Fibroblast of skin of left quadriceps (primary cell): ENCODE results near the gene PKN3.
"Not testable (repeated sequence)": the region's sequence is repeated elsewhere in the genome, so short reads cannot be mapped to it uniquely, and the experiment has no call there.

ENCODE experiments used
- DNase-seq, 2 experiments: peaks; one replicate each; pipeline ENCODE4 v3.0.0-alpha.2; 2013; ENCODE audit warnings: low read depth in 2 of 2

The PKN3 gene

DNA sequence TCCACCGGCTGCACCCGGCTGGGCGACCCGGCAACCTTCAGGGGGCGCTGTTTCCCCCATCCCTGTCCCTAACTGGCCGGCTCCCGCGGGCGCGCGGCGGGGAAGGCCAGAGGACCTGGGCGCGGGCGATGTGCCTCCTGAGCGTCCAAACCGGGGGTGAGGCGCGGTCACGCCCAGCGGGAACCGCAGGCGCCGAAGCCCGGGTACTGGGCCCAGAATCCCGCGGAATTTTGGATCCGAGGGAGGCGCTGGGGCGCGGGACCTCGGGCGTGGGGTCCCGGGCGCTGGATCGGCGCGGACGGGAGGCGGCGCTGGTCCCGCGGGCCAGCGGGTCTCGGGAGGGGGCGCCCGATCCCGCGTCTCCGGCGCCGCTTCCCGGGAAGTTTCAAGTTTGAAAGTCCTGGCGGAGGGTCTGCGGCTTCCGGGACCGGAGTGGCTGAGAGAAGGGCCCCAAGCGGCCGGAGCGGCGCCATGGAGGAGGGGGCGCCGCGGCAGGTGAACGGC is at the start of gene PKN3:
PKN3 (plus strand) TSS at position 59 of the 504 bp plus-strand sequence; CDS start at position 472, 413 bp downstream.
- peak in 1 of 2 experiments; percentile 55 for DNase-seq

DNA sequence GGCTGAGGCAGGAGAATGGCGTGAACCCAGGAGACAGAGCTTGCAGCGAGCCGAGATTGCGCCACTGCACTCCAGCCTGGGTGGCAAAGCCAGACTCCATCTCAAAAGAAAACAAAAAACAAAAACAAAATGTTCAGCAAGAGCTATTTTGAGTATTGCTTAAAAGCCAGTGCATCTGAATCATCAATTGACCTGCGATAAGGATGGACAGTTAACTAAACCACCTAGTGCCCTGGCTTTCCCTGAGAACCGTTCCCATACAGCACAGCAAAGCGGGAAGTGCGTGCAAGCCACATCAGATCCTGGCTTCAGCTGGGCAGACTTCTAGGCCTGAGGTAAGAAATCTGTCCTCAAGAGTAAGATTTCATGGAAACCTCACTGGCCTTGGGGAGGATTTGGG is 48.4 kb upstream of the PKN3 start:
- DNase-seq: no peak

GRCh38 chr9:128654481-128654880 is 47.8 kb upstream of the PKN3 start:
- no peak for DNase-seq

GRCh38 chr9:128656416-128657343 is 45.6 kb upstream of the PKN3 start, which contains the start of gene DYNC2I2:
DYNC2I2 (minus strand) TSS chr9:128656847; CDS start chr9:128656726, 121 bp downstream.
- peak; percentile 86 to 87 for DNase-seq

- DNase-seq: no peak
Observed at GRCh38 chr9:128657344-128657704, 45.0 kb upstream of the PKN3 start.

DNA sequence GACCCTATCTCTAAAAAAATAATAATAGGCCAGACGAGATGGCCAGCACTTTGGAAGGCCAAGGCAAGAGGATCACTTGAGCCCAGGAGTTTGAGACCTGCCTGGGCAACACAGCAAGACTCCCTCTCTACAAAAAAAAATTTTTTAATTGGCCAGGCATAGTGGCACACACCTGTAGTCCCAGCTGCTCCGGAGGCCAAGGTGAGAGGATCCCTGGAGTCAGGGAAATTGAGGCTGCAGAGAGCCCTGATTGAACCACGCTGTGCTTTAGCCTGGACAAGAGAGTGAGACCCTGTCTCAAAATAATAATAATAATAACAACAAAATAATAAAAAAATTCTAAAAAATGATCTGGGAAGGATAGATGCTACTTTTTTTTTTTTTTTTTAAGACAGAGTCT is 44.5 kb upstream of the PKN3 start:
- DNase-seq: no peak

DNA sequence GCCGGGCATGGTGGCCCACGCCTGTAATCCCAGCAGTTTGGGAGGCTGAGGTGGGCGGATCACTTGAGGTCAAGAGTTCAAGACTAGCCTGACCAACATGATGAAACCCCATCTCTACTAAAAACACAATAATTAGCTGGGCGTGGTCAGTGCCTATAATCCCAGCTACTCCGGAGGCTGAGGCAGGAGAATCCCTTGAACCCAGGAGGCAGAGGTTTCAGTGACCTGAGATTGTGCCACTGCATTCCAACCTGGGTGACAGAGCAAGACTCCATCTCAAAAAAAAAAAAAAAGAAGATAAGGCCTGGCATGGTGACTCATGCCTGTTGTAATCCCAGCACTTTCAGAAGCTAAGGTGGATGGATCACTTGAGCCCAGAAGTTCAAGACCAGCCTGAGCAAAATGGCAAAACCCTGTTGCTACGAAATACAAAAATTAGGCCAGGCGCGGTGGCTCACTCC is 35.8 kb upstream of the PKN3 start:
- DNase-seq: not testable (repeated sequence)

DNA sequence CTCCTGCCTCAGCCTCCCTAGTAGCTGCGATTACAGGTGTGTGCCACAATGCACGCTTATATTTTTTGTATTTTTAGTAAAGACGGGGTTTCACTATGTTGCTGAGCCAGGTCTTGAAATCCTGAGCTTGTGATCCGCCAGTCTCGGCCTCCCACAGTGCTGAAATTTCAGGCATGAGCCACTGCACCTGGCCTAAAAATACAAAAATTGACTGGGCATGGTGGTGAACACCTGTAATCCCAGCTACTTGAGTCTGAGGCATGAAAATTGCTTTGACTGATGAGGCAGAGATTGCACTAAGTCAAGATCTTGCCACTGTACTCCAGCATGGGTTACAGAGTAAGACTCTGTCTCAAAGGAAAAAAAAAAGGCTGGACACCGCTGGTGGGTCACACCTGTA is 32.5 kb upstream of the PKN3 start:
- DNase-seq: no peak

GRCh38 chr9:128675382-128675781 is 26.9 kb upstream of the PKN3 start:
- DNase-seq: no peak

GRCh38 chr9:128677794-128678193 is 24.5 kb upstream of the PKN3 start:
- DNase-seq: no peak

GRCh38 chr9:128683340-128684064 is 18.8 kb upstream of the PKN3 start:
- peak in 1 of 2 experiments; percentile 21 for DNase-seq

GRCh38 chr9:128684065-128684324 is 18.3 kb upstream of the PKN3 start:
- no peak for DNase-seq

DNA sequence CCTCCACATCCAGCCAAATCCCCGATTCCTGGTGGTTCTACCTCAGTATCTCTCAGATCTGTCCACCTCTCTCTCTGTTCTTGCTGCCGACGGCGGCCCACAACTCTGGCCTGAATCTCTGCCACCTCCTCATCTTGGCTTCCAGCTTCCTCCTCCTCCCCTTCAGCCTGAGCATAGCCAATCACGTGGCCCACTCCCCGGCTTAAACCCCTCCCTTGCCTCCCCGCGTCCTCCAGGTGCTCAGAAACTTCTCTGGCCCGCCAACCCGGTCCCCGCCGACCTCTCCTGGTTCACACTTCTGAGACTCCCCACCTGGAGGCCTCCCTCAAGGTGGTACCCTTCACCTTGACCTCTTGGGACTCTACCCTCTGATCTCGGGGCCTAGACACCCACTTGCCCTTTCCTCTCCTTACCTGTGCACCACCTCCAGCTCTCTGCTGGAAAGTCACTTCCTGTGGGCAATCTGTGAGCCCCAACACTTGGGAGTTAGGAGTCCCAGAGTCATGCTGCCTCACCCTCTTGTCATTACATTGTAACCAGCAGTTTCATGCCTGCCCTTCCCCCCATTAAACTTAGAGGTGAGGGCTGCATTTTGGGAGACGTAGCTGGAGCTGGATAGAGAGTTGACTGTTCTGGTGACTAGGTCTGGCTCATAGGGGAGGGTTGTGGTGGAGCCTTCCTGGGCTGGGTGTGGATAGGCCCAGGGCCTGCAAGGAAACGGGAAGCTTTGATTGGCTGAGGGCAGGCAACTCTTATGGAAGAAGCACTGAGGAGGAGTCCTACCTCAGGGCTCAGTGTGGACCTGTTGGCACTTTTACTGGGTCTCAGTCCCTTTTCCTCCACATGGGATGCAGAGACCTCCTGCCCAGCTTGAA is 17.7 kb upstream of the PKN3 start:
- DNase-seq: peak in 1 of 2 experiments; percentile 26

DNA sequence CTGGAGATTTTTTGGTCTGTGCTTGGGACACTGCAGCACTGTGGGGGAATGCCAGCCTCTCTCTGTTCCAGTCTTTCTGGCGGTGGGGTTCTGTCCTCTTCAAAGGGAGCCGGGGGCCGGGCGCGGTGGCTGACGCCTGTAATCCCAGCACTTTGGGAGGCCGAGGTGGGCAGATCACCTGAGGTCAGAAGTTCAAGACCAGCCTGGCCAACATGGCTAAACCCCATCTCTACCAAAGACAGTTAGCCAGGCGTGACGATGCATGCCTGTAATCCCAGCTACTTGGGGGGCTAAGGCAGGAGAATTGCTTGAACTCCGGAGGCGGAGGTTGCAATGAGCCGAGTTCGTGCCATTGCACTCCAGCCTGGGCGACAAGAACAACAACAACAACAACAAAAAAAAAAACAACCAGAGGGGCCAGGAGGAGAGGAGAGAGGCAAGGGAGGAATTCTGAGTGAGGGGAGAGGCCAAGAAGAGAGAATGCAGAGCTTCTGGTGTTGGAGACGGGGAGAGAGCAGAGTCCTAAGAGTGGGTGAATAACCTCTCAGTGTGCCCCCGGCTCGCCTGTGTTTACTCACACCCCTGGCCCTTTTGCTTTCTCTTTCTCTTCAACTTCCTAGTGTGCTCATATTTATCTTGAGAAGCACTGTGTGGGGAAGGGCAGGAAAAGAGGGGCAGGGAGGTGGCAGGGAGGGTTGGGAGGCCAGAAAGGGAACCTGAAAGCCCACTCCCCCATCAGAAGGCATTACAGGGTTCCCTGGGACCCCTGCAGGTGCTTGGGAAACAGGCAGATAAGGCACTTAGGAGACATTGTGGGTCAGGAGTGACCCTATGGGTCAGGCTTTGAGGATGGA is 16.4 kb upstream of the PKN3 start:
- DNase-seq: no peak

DNA sequence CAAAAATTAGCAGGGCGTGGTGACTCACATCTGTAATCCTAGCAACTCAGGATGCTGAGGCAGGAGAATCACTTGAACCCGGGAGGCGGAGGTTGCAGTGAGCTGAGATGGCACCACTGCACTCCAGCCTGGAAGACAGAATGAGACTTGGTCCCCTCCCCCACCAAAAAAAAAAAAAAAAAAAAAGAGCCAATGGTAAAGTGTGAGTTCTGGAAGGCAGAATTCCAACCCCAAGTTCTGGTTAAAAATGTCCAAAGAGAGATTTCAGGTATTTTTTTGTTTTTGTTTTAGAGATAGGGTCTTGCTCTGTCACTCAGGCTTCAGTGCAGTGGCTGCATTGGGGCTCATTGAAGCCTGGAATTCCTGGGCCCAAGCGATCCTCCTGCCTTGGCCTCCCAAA is 14.8 kb upstream of the PKN3 start:
- no peak for DNase-seq

DNA sequence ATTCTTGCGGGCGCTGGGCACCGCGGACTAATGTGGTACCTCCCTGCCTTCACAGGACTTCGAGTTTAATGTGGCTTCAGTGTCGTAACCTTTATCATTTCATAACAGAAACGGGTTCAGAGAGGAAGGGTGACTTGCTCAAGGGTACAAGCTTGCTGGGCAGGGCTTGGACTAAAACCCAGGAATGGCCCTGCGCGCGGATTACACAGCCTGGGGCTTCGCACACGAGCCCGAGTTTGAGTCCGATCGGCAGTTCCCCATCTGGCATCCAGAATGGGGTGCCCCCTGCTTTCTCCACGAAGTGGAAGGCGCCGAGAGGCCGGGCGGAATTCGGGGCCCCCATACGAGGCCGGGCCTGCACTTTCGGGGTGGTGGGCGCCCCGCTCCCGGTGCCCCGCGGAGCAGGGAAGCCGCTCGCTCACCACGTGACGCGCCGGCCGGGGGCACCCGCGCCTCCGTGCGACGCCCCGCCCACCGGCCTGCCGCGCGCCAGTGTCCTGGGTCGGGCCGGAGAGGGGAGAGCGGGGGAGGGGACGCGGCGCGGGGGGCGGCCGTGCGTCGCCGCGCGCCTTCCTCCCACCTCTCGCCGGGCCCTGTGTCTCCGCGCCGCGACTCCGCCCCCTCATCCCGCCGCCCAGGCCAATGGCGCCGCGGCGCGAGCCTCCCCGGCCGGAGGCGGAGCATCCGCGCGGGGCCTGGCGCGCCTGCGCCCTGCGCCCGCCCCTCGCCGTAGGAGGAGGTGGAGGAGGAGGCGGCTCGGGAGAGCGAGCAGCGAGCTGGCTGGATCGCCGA is 13.6 kb upstream of the PKN3 start, which contains the start of gene SET:
SET (plus strand) TSS at position 722 of the 792 bp plus-strand sequence. CDS start 361 bp downstream, outside the sequence.
- peak; percentile 87 for DNase-seq

DNA sequence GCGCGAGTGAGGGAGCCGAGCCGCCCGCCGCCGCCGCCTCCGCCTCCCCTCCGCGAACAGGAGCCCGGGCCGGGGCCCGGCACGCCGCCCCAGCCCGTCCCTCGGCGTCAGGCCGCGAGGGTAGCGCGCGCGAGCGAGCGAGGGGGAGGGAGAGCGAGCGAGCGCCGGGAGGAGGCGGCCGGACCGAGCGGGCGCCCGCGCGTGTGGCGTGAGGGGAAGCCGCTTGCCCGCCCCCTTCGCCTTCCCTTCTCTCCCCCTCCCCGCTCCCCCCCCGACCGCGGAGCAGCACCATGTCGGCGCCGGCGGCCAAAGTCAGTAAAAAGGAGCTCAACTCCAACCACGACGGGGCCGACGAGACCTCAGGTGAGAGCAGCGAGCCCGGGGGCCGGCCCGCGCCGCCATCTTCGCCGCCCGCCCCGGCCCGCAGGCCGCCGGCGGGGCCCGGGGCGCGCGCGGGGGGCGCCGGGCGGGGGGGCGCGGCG is 13.0 kb upstream of the PKN3 start:
- no peak for DNase-seq

DNA sequence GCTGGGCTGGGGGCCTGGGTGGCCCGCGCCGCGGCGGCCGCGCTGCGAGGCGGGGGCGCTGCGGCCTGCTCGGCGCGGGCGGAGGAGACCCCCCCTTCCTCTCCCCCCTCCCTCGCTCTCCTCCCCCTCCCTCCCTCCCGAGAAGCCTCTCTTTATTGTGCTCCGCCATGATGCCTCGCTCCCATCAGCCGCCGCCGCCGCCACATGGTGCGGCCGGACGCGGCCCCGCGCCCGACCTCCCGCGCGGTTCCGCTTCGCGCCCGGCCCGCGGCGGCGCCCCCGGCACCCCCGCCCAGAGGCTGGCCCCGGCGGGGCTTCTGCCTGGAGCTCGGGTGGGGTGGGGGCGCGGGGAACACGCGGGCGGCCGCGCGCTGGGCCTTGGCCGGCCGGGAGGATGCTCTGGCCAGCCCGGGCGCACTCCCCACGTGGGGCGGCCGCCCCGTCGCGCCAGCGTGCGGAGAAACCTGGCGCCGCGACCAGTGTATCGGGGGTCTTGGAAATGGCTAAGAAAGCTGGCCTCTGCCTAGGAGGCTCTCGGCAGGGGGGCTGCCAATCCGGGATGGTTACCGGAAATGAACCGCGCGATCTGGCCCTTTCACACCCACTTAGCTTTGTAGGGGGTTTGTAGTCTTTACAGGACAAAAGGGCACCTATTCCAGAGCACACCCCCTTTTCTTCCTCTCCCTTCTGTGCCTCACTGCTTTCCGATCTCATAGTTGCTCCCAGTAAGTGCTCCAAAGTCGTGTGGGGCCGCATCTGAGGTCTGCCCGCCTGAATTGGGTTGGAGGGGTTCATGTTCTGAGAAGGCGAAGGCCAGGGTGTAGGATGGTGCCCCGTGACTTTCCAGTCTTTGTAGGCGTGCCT is 12.3 kb upstream of the PKN3 start:
- no peak for DNase-seq

DNA sequence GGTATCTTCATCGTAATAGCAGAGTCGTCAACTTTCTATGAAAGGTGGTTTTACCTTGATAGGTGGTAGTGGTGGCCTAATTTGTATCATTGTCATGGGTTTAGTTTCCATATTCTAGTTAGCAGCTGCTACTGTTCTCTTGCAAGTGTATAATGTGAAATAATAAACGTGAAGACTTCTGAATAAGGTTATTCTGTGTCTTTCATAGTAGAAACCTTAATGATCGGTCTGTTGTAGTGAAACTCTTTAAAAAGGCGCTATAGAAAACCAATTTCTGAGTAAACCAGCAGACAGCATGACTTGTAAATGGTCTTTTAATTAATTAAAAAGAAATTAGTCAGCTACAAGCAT is 11.6 kb upstream of the PKN3 start:
- DNase-seq: no peak
